GOT3 (cell line): Measurements from ENCODE around the gene LIN9.
A peak's percentile ranks its signal among the peaks of the same experiment; 100 is the strongest.
"Not testable (repeated sequence)": the region's sequence is repeated elsewhere in the genome, so short reads cannot be mapped to it uniquely, and the experiment has no call there.

Source experiments
- DNase-seq: peaks from one replicate; lab custom pipeline; 2025; ENCODE audit warnings: mixed read lengths; lab: John Stamatoyannopoulos, UW

The LIN9 gene

GRCh38 chr1:226308723-226309397 is at the start of gene LIN9:
TSS of gene LIN9 (minus strand) at chr1:226309164. CDS start at chr1:226309139, 25 bp downstream.
- peak; percentile 81 for DNase-seq

- DNase-seq, result no peak
Measured at GRCh38 chr1:226357416-226357815, 48.5 kb upstream of the LIN9 start.

GRCh38 chr1:226355669-226356551 is 46.9 kb upstream of the LIN9 start:
- DNase-seq, result no peak

- DNase-seq, result no peak
Measured at GRCh38 chr1:226355016-226355415, 46.1 kb upstream of the LIN9 start.

- DNase-seq, result no peak
Measured at GRCh38 chr1:226353698-226354525, 44.9 kb upstream of the LIN9 start.

- DNase-seq, result no peak
Measured at GRCh38 chr1:226351709-226352108, 42.7 kb upstream of the LIN9 start.

GRCh38 chr1:226350519-226350865 is 41.5 kb upstream of the LIN9 start:
- DNase-seq, result no peak

- DNase-seq, result no peak
Measured at GRCh38 chr1:226349801-226350518, 41.0 kb upstream of the LIN9 start.

- no peak for DNase-seq
Measured at GRCh38 chr1:226349081-226349480, 40.1 kb upstream of the LIN9 start.

- no peak for DNase-seq
Measured at GRCh38 chr1:226344441-226345259, 35.7 kb upstream of the LIN9 start.

GRCh38 chr1:226342656-226343055 is 33.7 kb upstream of the LIN9 start:
- DNase-seq, result no peak

- DNase-seq, result not testable (repeated sequence)
Measured at GRCh38 chr1:226340111-226340510, 31.1 kb upstream of the LIN9 start.

GRCh38 chr1:226337276-226337875 is 28.4 kb upstream of the LIN9 start:
- no peak for DNase-seq

GRCh38 chr1:226335661-226336060 is 26.7 kb upstream of the LIN9 start:
- no peak for DNase-seq

GRCh38 chr1:226332947-226333346 is 24.0 kb upstream of the LIN9 start:
- no peak for DNase-seq

- no peak for DNase-seq
Measured at GRCh38 chr1:226329237-226329636, 20.3 kb upstream of the LIN9 start.

GRCh38 chr1:226327761-226328162 is 18.8 kb upstream of the LIN9 start:
- no peak for DNase-seq

GRCh38 chr1:226325178-226325577 is 16.2 kb upstream of the LIN9 start:
- no peak for DNase-seq

- no peak for DNase-seq
Measured at GRCh38 chr1:226324479-226324878, 15.5 kb upstream of the LIN9 start.

- DNase-seq, result no peak
Measured at GRCh38 chr1:226322986-226323385, 14.0 kb upstream of the LIN9 start.

GRCh38 chr1:226320930-226321329 is 12.0 kb upstream of the LIN9 start:
- no peak for DNase-seq
